Measurements from ENCODE around the gene BMAL1.

BMAL1 gene

GRCh38 chr11:13260963-13261588, 16.5 kb upstream of the BMAL1 start:
- no peak overlapping the region for H3K4me3 ChIP-seq (ENCODE audit: low read length)
- no peak for DNase-seq (ENCODE audit: low read depth)
- TF ChIP-seq CTCF (conservative IDR thresholded peaks at IDR 0.05; ENCODE audit: low read depth, low read length), result no peak

GRCh38 chr11:13261591-13262061, 16.0 kb upstream of the BMAL1 start:
- DNase-seq (ENCODE audit: low read depth), result peak; percentile 43
- no peak overlapping the region for H3K4me3 ChIP-seq (ENCODE audit: low read length)
- TF ChIP-seq CTCF (conservative IDR thresholded peaks at IDR 0.05; ENCODE audit: low read depth, low read length), result no peak

GRCh38 chr11:13262096-13262495, 15.5 kb upstream of the BMAL1 start:
- no peak for DNase-seq (ENCODE audit: low read depth)
- no peak overlapping the region for H3K4me3 ChIP-seq (ENCODE audit: low read length)
- no peak for TF ChIP-seq CTCF (conservative IDR thresholded peaks at IDR 0.05; ENCODE audit: low read depth, low read length)

GRCh38 chr11:13268791-13269190, 8.8 kb upstream of the BMAL1 start:
- no peak for TF ChIP-seq CTCF (conservative IDR thresholded peaks at IDR 0.05; ENCODE audit: low read depth, low read length)
- no peak overlapping the region for H3K4me3 ChIP-seq (ENCODE audit: low read length)
- no peak for DNase-seq (ENCODE audit: low read depth)

- DNase-seq (ENCODE audit: low read depth), result no peak
- H3K4me3 ChIP-seq (ENCODE audit: low read length), result no peak overlapping the region
- TF ChIP-seq CTCF (conservative IDR thresholded peaks at IDR 0.05; ENCODE audit: low read depth, low read length), result no peak
Observed at GRCh38 chr11:13269775-13270174, 7.8 kb upstream of the BMAL1 start.

- no peak for TF ChIP-seq CTCF (conservative IDR thresholded peaks at IDR 0.05; ENCODE audit: low read depth, low read length)
- no peak for DNase-seq (ENCODE audit: low read depth)
- H3K4me3 ChIP-seq (ENCODE audit: low read length), result no peak overlapping the region
Observed at GRCh38 chr11:13271060-13271693, 6.4 kb upstream of the BMAL1 start.

- H3K4me3 ChIP-seq (ENCODE audit: low read length), result peak overlapping the region; percentile 71
Observed at GRCh38 chr11:13276454-13276831, 1.1 kb upstream of the BMAL1 start.

More at GRCh38 chr11:13276454-13276831, 1.1 kb upstream of the BMAL1 start:
- TF ChIP-seq CTCF (conservative IDR thresholded peaks at IDR 0.05; ENCODE audit: low read depth, low read length), result no peak
- no peak for DNase-seq (ENCODE audit: low read depth)
